ENCODE data around the gene ASIC5.

The ASIC5 gene

GRCh38 chr4:155780775-155781174 is 85.3 kb downstream of the ASIC5 start:
- no peak overlapping the region for H3K4me3 ChIP-seq (ENCODE audit: low read depth, low read length)
- TF ChIP-seq CTCF (IDR thresholded peaks at IDR 0.05; ENCODE audit: borderline replicate concordance, insufficient read depth, low read depth, low read length) = no peak

Measured in GM12875 (cell line).